OCI-LY1 (cell line): ENCODE measurements around the gene CYBB.

Experiments
- CTCF ChIP-seq: fragments of 200-600 bp; sonication (generic), shearing (Covaris generic); IDR thresholded peaks from 2 replicates; pipeline ENCODE4 v1.5.1; 2017; ENCODE audit warnings: mild to moderate bottlenecking, antibody characterized with exemption, low read length, moderate library complexity, mixed read lengths
- EZH2 ChIP-seq: fragments of 200-600 bp; sonication (generic), shearing (Covaris generic); IDR thresholded peaks from 2 replicates; pipeline ENCODE4 v1.8.0; 2017; ENCODE audit warnings: borderline replicate concordance, mixed run types, mild to moderate bottlenecking, antibody characterized with exemption, low read length, moderate library complexity, mixed read lengths

- TF ChIP-seq CTCF (no peak), EZH2 (no peak)
These were observed 20.5 kb upstream of the CYBB start for GRCh38 chrX:37759351-37759750.
